ENCODE data around the gene LCN15.
"Not testable (repeated sequence)": the region's sequence is repeated elsewhere in the genome, so short reads cannot be mapped to it uniquely, and the experiment has no call there.

LCN15 gene

GRCh38 chr9:136794281-136794999, 30.1 kb upstream of the LCN15 start:
- DNase-seq (ENCODE audit: low read depth, low spot score), result no peak

- DNase-seq (ENCODE audit: low read depth, low spot score), result no peak
These were observed 29.0 kb upstream of the LCN15 start for GRCh38 chr9:136793086-136793946.

- no peak for DNase-seq (ENCODE audit: low read depth, low spot score)
These were observed 28.2 kb upstream of the LCN15 start for GRCh38 chr9:136792321-136793085.

DNA sequence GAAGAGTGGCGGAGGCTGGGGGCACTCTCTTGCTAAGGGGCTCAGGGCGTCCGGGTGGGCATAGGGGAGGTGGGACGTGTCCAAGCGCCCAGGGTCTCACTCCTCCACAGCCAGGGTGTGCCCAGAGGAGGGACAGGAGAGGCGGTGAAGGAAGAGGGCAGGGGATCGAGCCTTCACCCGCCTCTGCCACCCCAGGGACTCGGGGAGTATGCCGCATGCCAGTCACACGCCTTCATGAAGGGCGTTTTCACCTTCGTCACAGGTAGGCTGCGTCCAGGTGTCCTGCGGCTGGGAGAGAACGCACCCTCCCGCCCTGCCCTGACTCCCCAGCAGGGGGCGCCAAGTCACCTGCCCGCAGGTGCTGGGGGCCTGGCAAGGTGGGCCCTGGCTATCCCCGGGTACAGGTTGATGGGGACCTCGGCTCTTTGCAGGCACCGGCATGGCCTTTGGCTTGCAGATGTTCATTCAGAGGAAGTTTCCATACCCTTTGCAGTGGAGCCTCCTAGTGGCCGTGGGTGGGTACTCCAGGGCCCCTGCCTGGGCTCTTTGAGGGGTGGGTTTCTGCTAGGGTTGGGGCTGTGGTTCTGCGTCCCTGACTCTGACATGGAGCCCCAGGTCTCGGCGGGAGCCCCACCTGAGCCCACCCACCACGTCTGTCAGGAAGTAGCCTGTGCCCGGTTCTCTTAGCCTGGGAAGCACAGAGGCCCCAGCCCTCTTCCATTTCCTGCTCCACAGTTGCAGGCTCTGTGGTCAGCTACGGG, 27.4 kb upstream of the LCN15 start:
- DNase-seq (ENCODE audit: low read depth, low spot score), result no peak

- DNase-seq (ENCODE audit: low read depth, low spot score), result peak; percentile 97
These were observed 26.6 kb upstream of the LCN15 start, which contains the start of gene TMEM141 for GRCh38 chr9:136790640-136791515. TMEM141 (plus strand) TSS chr9:136791344; CDS start chr9:136791371, 27 bp downstream.

- no peak for DNase-seq (ENCODE audit: low read depth, low spot score)
These were observed 25.2 kb upstream of the LCN15 start for GRCh38 chr9:136789523-136789937.

- DNase-seq (ENCODE audit: low read depth, low spot score), result not testable (repeated sequence)
These were observed 24.6 kb upstream of the LCN15 start for GRCh38 chr9:136788644-136789522.

DNA sequence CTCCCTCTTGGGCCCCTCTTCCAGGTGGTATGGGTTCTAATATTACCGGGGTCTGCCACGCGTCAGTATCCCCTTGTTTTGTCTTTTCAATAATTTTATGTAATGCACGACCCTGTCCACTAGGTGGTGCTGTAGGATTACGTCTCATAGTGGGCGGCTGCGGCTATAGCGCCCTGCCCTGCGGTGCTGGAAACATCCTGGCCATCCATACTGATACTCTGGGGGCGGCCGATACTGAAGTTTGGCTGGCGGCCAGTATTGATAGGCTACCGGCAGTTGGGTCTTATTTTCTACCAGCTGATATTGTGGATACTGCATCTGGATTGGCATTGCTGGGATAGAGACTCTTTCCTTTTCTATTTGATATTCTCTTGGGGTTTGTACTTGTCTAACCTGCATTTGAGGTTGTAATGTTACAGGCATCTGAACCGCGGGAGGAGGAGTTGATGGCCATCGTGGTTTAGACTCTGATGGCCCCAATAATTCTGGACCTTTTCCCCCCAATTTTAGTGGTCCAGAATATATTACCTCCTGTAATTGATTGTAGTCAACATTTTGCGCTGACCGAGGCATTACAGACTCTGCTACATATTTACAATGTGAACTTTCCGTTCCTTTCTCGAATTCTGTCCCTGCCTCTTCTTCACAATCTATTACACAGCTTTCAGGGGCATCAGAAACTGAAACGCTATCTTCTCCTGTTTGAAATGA, 23.5 kb upstream of the LCN15 start:
- DNase-seq (ENCODE audit: low read depth, low spot score), result no peak

DNA sequence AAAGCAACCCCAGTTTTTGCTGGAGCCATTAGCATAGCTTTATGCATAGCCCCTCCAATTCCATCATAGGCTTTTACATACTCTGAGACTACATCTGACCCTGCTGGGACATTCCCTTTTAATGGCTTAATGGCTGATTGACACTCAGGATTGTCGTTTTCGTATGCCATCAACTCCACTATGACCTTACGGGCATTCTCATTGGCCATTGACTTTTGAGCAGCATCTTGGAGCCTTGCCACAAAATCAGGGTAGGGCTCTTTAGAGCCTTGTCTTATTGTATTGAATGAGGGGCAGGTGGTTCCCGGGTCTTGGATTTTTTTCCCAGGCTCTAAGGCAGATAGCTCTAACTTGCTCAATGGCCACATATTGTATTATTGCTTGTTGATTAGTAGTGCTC, 22.7 kb upstream of the LCN15 start:
- DNase-seq (ENCODE audit: low read depth, low spot score), result not testable (repeated sequence)

- DNase-seq (ENCODE audit: low read depth, low spot score), result no peak
These were observed 22.1 kb upstream of the LCN15 start for GRCh38 chr9:136786451-136786850.

DNA sequence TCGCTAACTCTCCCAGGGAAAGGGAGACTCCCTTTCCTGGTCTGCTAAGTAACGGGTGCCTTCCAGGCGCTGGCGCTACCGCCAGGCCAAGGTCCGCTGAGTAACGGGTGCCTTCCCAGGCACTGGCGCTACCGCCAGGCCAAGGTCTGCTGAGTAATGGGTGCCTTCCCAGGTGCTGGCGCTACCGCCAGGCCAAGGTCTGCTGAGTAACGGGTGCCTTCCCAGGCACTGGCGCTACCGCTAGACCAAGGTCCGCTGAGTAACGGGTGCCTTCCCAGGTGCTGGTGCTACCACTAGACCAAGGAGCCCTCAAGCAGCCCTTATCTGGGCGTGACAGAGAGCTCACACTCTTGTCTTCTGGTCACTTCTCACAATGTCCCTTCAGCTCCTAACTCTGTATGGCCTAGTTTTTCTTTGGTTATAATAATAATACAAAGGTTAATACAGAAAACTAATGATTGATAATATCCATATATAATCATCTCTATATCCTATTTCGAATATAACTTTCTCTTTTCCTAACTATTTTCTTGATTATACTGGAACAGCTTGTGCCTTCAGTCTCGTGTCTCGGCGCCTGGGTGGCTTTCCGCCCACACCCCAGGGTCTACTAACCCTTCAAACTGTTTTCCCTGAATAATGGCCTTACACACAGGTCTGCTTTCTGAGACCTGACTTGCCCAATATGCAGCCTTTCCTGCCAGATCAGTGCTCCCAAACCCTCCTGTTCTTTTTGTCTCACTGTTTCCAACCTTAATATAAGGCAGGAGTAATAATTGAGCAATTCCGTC, 21.4 kb upstream of the LCN15 start:
- DNase-seq (ENCODE audit: low read depth, low spot score), result not testable (repeated sequence)

DNA sequence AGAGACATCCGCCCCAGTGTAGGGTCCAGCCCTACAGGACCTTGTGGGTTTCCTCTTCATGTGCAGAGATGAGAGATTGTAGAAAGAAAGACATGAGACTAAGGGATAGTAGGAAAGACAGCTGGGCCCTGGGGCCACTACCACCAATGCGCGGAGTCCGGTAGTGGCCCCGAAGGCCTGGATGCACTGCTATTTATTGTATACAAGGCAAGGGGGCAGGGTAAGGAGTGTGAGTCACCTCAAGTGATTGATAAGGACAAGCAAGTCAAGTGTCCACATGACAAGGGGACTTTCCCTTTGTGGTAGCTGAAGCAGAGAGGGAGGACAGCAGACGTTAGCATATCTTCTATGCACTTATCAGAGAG, 20.7 kb upstream of the LCN15 start:
- DNase-seq (ENCODE audit: low read depth, low spot score), result no peak

DNA sequence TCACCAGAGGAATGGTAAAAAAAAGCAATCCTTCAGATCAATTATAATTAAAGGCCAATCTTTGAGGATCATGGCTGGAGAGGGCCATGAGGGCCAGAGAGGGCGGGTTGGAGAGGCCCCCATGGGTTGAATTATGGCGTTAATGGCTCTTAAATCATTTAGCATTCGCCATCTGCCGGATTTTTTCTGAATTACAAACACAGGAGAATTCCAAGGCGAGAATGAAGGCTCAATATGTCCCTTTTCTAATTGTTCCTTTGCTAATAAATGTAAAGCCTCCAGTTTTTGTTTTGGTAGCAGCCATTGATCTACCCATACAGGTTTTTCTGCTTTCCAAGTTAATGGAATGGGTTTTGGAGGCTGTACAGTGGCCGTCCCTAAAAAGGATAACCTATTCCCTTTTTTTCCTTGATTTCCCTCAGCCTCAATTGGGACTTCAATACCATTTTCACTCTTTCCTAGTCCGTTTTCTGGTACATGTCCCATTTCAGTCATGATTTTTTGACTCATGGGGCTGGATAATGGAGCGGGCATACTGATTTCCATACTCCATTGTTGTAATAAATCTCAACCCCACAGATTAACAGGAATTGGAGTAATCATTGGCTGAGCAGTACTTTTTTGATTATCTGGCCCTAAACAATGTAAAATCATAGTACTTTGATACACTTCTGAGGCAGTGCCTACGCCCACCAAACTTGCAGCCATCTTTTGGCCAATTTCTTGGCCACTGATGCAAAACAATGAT, 20.1 kb upstream of the LCN15 start:
- no peak for DNase-seq (ENCODE audit: low read depth, low spot score)

- no peak for DNase-seq (ENCODE audit: low read depth, low spot score)
These were observed 18.1 kb upstream of the LCN15 start for GRCh38 chr9:136782452-136782851.

- no peak for DNase-seq (ENCODE audit: low read depth, low spot score)
These were observed 15.5 kb upstream of the LCN15 start for GRCh38 chr9:136779808-136780207.

GRCh38 chr9:136777359-136777758, 13.0 kb upstream of the LCN15 start:
- no peak for DNase-seq (ENCODE audit: low read depth, low spot score)

GRCh38 chr9:136776947-136777346, 12.6 kb upstream of the LCN15 start:
- DNase-seq (ENCODE audit: low read depth, low spot score), result no peak
